B cell (primary cell): Measurements from ENCODE around the gene TEX54. TPM values are rescaled to one million over a fixed set of nuclear protein-coding genes. Genes with fewer than 3 reads are reported as not detected.

Experiments
- ATAC-seq: fragments of 200-7000 bp; cut with Tn5 transposase; one replicate; pipeline ENCODE4 v1.10.0; 2021; ENCODE audit warnings: low read depth, mild to moderate bottlenecking, moderate number of reproducible peaks, moderate library complexity
- CTCF ChIA-PET: fragments of 350-600 bp; sonication (Branson Sonifier 250); formaldehyde crosslinking; loops from one replicate; lab custom pipeline; 2021; ENCODE audit warnings: antibody characterized with exemption, inconsistent platforms; lab: Charles Lee
- POLR2A ChIA-PET: fragments of 350-600 bp; sonication (Branson Sonifier 250); formaldehyde crosslinking; loops from one replicate; lab custom pipeline; 2021; ENCODE audit warnings: antibody characterized with exemption; lab: Charles Lee
- DNase-seq: peaks from one replicate; pipeline ENCODE4 v3.0.0; 2013
- H2AFZ ChIP-seq: 2 replicates; pipeline ENCODE4 v1.6.1; 2012; ENCODE audit warnings: mild to moderate bottlenecking, low read depth, low read length; ENCODE audit not compliant: insufficient read depth, poor library complexity, severe bottlenecking
- H3K27ac ChIP-seq, 2 donors: 1 replicate in 1 of 2; 2 replicates in 1 of 2; pipeline ENCODE4 v1.5.1; 2012 to 2013; ENCODE audit warnings: low read length in 2 of 2, mild to moderate bottlenecking in 2 of 2, moderate library complexity in 1 of 2
- H3K27me3 ChIP-seq, 4 experiments: fragments of 200-600 bp in 1 of 4; sonication (generic) in 1 of 4; replicated peaks in 1 of 4; 1 replicate in 2 of 4; 2 replicates in 2 of 4; pipeline versions ENCODE4 v1.6.1 to v1.7.0; 2013 to 2016; ENCODE audit warnings: low read length in 3 of 4, mild to moderate bottlenecking in 2 of 4, mixed read lengths in 1 of 4, moderate library complexity in 1 of 4; ENCODE audit not compliant: insufficient read depth in 4 of 4, control insufficient read depth in 3 of 4; ENCODE audit errors: control extremely low read depth in 1 of 4
- H3K36me3 ChIP-seq, 2 experiments: replicated peaks in 1 of 2; 1 replicate in 1 of 2; 2 replicates in 1 of 2; pipeline versions ENCODE4 v1.6.1 to v1.7.1; 2013; ENCODE audit warnings: low read length in 1 of 2; ENCODE audit not compliant: insufficient read depth in 2 of 2, control insufficient read depth in 1 of 2; ENCODE audit errors: control extremely low read depth in 1 of 2, extremely low read depth in 1 of 2
- H3K4me1 ChIP-seq, 2 donors: fragments of 200-600 bp in 1 of 2; sonication (generic) in 1 of 2; 1 replicate in 1 of 2; 2 replicates in 1 of 2; pipeline versions ENCODE4 v1.5.1 to v1.6.1; 2013 to 2017; ENCODE audit warnings: low read length in 2 of 2; ENCODE audit not compliant: control insufficient read depth in 2 of 2, insufficient read depth in 2 of 2
- H3K4me2 ChIP-seq: replicated peaks from 2 replicates; pipeline ENCODE3; 2012; ENCODE audit warnings: mild to moderate bottlenecking, low read depth, low read length; ENCODE audit not compliant: poor library complexity, severe bottlenecking
- H3K4me3 ChIP-seq, 5 experiments: fragments of 200-600 bp in 1 of 5; sonication (generic) in 1 of 5; 1 replicate in 3 of 5; 2 replicates in 2 of 5; pipeline versions ENCODE4 v1.5.1 to v1.7.0; 2011 to 2016; ENCODE audit warnings: low read length in 4 of 5, mild to moderate bottlenecking in 4 of 5, low read depth in 2 of 5, control low read depth in 1 of 5, moderate library complexity in 1 of 5; ENCODE audit not compliant: insufficient read depth in 1 of 5; ENCODE audit errors: control extremely low read depth in 1 of 5, extremely low read depth in 1 of 5
- H3K79me2 ChIP-seq: fragments of 200-600 bp; sonication (generic); one replicate; pipeline ENCODE4 v1.6.0; 2016; ENCODE audit warnings: low read length; ENCODE audit not compliant: control insufficient read depth, insufficient read depth
- H3K9ac ChIP-seq: fragments of 200-600 bp; sonication (generic); 2 replicates; pipeline ENCODE4 v1.6.1; 2017; ENCODE audit warnings: mild to moderate bottlenecking, low read length, moderate library complexity
- H3K9me3 ChIP-seq, 3 donors: one replicate each; pipeline versions ENCODE4 v1.6.1 to v1.7.1; 2013; ENCODE audit warnings: low read length in 2 of 3; ENCODE audit not compliant: control insufficient read depth in 2 of 3, insufficient read depth in 1 of 3; ENCODE audit errors: control extremely low read depth in 1 of 3
- H4K20me1 ChIP-seq: 2 replicates; pipeline ENCODE4 v1.6.0; 2012; ENCODE audit warnings: mild to moderate bottlenecking, low read length; ENCODE audit not compliant: insufficient read depth, control insufficient read depth, poor library complexity, severe bottlenecking
- H3K27ac Mint-ChIP-seq: one replicate; pipeline ENCODE4 v1.8.0; 2021; ENCODE audit warnings: mixed read lengths
- H3K27me3 Mint-ChIP-seq: one replicate; pipeline ENCODE4 v1.8.0; 2021; ENCODE audit warnings: mixed read lengths
- H3K4me1 Mint-ChIP-seq: one replicate; pipeline ENCODE4 v1.8.0; 2021; ENCODE audit warnings: mixed read lengths
- H3K4me3 Mint-ChIP-seq: one replicate; pipeline ENCODE4 v1.8.0; 2021; ENCODE audit warnings: mixed read lengths
- H3K9me3 Mint-ChIP-seq: one replicate; pipeline ENCODE4 v1.8.0; 2022; ENCODE audit warnings: mixed read lengths; ENCODE audit not compliant: insufficient read depth
- EZH2 ChIP-seq: IDR thresholded peaks from 2 replicates; pipeline ENCODE4 v1.6.1; 2012; ENCODE audit warnings: borderline replicate concordance, low read depth, mild to moderate bottlenecking, moderate library complexity, low read length; ENCODE audit not compliant: insufficient read depth, poor library complexity, severe bottlenecking
- WGBS: methylation state at CpG from one replicate; pipeline ENCODE4 v1.1.5; 2013; ENCODE audit warnings: missing lambda C conversion rate; ENCODE audit not compliant: insufficient coverage; 5-methylcytosine and 5-hydroxymethylcytosine counted together
- intact Hi-C: fragments of 100-400 bp; cut with micrococcal nuclease; formaldehyde crosslinking; loops from one replicate; pipeline ENCODE4 v1.10.0; 2022
- polyA plus RNA-seq: library from polyadenylated mRNA; depleted of rRNA; stranded (reverse); fragments of >200 nt; gene quantifications from 2 replicates; pipeline ENCODE4 v1.2.3, GENCODE V29; 2012
- total RNA-seq, 2 donors: library from RNA; stranded (reverse); fragments of 120-200 nt in 1 of 2; gene quantifications; 1 replicate in 1 of 2; 2 replicates in 1 of 2; pipeline versions ENCODE4 v1.2.3 to v1.2.4, GENCODE V29; 2013 to 2022
- TF ChIP-seq, protein P1 (sequence below): fragments of 200-600 bp; IDR thresholded peaks from one replicate; pipeline ENCODE4 v1.8.0; 2022; ENCODE audit warnings: antibody characterized with exemption, mild to moderate bottlenecking

TEX54 gene
- total and polyA plus RNA-seq, 2 donors (not counting 1 experiment from before 2014, with no cell fraction given): 1.1 TPM; not detected in 1

DNA sequence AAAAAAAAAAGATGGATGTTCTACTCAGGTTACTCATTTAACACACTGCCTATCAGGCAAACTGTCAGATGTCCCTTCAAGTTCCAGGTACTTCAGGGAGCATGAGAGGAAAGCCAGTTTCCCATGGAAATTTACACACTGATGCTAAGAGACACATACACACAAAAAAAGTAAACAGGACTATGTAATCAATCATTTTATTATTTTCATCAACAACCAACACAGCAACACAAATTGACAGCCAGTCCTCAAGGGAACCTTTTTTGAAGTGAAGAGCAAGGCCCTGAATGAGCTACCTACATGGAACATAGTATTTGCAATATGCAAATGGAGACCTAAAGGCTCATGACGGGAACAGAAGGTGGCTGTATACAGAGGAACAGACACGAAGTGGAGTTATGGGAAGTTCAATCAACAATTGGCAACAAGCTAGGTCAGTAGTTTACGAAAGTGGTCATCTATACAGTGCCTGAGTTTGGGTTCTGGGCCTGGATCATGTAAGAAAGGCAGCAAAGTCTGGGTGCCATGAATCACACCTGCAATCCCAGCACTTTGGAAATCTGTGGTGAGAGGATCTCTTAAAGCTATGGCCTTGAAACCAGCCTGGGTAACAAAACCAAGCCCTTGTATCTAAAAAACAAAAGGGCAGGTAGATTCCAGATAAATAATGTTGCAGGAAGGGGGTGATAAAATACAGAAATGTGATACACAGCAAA, 19.3 kb upstream of the TEX54 start:
- POLR2A ChIA-PET: interaction anchor here (1.0 to 3.5 kb wide), 7 partner anchors 9 to 230 kb away, joined by 3 to 24 read pairs (median 4); partner anchors contain the start of genes B3GAT3, C11orf98, CSKMT and STX5
- peaks cover 43% of the 10 kb centered on the region for H3K79me2 ChIP-seq
- H4K20me1 ChIP-seq: peaks cover 26% of the 10 kb centered on the region
- intact Hi-C loops: no loop called here
- TF ChIP-seq EZH2: no peak
- TF ChIP-seq, protein P1, sequence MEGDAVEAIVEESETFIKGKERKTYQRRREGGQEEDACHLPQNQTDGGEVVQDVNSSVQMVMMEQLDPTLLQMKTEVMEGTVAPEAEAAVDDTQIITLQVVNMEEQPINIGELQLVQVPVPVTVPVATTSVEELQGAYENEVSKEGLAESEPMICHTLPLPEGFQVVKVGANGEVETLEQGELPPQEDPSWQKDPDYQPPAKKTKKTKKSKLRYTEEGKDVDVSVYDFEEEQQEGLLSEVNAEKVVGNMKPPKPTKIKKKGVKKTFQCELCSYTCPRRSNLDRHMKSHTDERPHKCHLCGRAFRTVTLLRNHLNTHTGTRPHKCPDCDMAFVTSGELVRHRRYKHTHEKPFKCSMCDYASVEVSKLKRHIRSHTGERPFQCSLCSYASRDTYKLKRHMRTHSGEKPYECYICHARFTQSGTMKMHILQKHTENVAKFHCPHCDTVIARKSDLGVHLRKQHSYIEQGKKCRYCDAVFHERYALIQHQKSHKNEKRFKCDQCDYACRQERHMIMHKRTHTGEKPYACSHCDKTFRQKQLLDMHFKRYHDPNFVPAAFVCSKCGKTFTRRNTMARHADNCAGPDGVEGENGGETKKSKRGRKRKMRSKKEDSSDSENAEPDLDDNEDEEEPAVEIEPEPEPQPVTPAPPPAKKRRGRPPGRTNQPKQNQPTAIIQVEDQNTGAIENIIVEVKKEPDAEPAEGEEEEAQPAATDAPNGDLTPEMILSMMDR: no peak
- H3K4me1 Mint-ChIP-seq: peaks cover 52% of the 10 kb centered on the region
- ATAC-seq: no peak
- H3K27ac ChIP-seq: peak overlapping the region in 1 of 2 donors; percentile 9
- CTCF ChIA-PET: interaction anchor here (1.1 to 1.9 kb wide), 3 partner anchors 9 to 62 kb away, joined by 4 to 7 read pairs (median 5); no protein-coding TSS in a partner anchor
- H3K4me1 ChIP-seq: peaks cover 39 to 49% of the 10 kb centered on the region in 2 donors
- peaks cover 17 to 39% of the 10 kb centered on the region in 2 experiments for H3K36me3 ChIP-seq
- no peaks in the 10 kb centered on the region for H3K9me3 ChIP-seq
- no peak overlapping the region for H3K4me2 ChIP-seq
- peak overlapping the region; percentile 70 for H3K27ac Mint-ChIP-seq
- H3K4me3 Mint-ChIP-seq: peak overlapping the region; percentile 38
- no peaks in the 10 kb centered on the region for H3K27me3 ChIP-seq
- WGBS: 62% methylated on average over 3 of the region's 3 CpGs
- H3K9ac ChIP-seq: no peak overlapping the region
- H2AFZ ChIP-seq: no peak overlapping the region
- H3K4me3 ChIP-seq: no peak overlapping the region
- H3K9me3 Mint-ChIP-seq: no peaks in the 10 kb centered on the region
- H3K27me3 Mint-ChIP-seq: no peaks in the 10 kb centered on the region
- DNase-seq: peak; percentile 40
